ENCODE data around the gene IQGAP2. TPM values are rescaled to one million over a fixed set of nuclear protein-coding genes. Genes with fewer than 3 reads are reported as not detected.

Gene IQGAP2
- total and polyA plus RNA-seq, 2 of the 8 experiments (the other 6 are each of a cell fraction or from before 2014, with no cell fraction given) = 19.7 to 66.0 TPM

DNA sequence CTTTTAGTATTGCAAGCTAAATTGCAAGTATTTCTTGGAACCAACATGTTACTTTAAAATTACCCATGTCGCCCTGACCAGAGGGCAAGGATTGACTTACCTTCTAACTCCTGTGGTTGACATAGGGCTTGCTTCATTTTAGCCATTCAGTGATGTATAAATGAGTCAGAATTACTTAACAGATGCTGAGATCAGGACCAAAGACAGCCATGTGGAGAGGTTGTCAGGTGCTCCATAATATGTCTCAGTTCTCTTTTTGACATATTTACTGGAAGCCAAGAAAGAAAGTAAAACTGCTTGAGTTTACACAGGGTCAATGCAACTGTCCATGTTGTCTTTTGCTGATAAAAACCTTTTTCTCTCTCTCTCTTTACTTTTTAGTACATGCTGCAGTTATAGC lies 186.9 kb downstream of the IQGAP2 start (continued):
- TF ChIP-seq, protein P1, sequence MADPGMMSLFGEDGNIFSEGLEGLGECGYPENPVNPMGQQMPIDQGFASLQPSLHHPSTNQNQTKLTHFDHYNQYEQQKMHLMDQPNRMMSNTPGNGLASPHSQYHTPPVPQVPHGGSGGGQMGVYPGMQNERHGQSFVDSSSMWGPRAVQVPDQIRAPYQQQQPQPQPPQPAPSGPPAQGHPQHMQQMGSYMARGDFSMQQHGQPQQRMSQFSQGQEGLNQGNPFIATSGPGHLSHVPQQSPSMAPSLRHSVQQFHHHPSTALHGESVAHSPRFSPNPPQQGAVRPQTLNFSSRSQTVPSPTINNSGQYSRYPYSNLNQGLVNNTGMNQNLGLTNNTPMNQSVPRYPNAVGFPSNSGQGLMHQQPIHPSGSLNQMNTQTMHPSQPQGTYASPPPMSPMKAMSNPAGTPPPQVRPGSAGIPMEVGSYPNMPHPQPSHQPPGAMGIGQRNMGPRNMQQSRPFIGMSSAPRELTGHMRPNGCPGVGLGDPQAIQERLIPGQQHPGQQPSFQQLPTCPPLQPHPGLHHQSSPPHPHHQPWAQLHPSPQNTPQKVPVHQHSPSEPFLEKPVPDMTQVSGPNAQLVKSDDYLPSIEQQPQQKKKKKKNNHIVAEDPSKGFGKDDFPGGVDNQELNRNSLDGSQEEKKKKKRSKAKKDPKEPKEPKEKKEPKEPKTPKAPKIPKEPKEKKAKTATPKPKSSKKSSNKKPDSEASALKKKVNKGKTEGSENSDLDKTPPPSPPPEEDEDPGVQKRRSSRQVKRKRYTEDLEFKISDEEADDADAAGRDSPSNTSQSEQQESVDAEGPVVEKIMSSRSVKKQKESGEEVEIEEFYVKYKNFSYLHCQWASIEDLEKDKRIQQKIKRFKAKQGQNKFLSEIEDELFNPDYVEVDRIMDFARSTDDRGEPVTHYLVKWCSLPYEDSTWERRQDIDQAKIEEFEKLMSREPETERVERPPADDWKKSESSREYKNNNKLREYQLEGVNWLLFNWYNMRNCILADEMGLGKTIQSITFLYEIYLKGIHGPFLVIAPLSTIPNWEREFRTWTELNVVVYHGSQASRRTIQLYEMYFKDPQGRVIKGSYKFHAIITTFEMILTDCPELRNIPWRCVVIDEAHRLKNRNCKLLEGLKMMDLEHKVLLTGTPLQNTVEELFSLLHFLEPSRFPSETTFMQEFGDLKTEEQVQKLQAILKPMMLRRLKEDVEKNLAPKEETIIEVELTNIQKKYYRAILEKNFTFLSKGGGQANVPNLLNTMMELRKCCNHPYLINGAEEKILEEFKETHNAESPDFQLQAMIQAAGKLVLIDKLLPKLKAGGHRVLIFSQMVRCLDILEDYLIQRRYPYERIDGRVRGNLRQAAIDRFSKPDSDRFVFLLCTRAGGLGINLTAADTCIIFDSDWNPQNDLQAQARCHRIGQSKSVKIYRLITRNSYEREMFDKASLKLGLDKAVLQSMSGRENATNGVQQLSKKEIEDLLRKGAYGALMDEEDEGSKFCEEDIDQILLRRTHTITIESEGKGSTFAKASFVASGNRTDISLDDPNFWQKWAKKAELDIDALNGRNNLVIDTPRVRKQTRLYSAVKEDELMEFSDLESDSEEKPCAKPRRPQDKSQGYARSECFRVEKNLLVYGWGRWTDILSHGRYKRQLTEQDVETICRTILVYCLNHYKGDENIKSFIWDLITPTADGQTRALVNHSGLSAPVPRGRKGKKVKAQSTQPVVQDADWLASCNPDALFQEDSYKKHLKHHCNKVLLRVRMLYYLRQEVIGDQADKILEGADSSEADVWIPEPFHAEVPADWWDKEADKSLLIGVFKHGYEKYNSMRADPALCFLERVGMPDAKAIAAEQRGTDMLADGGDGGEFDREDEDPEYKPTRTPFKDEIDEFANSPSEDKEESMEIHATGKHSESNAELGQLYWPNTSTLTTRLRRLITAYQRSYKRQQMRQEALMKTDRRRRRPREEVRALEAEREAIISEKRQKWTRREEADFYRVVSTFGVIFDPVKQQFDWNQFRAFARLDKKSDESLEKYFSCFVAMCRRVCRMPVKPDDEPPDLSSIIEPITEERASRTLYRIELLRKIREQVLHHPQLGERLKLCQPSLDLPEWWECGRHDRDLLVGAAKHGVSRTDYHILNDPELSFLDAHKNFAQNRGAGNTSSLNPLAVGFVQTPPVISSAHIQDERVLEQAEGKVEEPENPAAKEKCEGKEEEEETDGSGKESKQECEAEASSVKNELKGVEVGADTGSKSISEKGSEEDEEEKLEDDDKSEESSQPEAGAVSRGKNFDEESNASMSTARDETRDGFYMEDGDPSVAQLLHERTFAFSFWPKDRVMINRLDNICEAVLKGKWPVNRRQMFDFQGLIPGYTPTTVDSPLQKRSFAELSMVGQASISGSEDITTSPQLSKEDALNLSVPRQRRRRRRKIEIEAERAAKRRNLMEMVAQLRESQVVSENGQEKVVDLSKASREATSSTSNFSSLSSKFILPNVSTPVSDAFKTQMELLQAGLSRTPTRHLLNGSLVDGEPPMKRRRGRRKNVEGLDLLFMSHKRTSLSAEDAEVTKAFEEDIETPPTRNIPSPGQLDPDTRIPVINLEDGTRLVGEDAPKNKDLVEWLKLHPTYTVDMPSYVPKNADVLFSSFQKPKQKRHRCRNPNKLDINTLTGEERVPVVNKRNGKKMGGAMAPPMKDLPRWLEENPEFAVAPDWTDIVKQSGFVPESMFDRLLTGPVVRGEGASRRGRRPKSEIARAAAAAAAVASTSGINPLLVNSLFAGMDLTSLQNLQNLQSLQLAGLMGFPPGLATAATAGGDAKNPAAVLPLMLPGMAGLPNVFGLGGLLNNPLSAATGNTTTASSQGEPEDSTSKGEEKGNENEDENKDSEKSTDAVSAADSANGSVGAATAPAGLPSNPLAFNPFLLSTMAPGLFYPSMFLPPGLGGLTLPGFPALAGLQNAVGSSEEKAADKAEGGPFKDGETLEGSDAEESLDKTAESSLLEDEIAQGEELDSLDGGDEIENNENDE (IDR thresholded peaks at IDR 0.05; ENCODE audit: insufficient replicate concordance, low read length) = no peak
- TF ChIP-seq ZNF274 (IDR thresholded peaks at IDR 0.05; ENCODE audit: borderline replicate concordance, extremely low read depth, low read length) = no peak

Data from H1 (cell line).